ENCODE data around the gene RTN1.

Gene RTN1

GRCh38 chr14:59890676-59891075 is 20.1 kb upstream of the RTN1 start:
- Histone ChIP-seq H2BK5ac (ENCODE audit: low read length) (no peak overlapping the region), H2AK5ac (ENCODE audit: low read depth, low read length) (no peak overlapping the region), H3K79me1 (ENCODE audit: low read depth, low read length) (no peaks in the 10 kb centered on the region), H3K4me1 (ENCODE audit: control insufficient read depth in 2 of 2, insufficient read depth in 1 of 2, low read depth in 1 of 2, low read length in 2 of 2) (no peaks in the 10 kb centered on the region), H2BK15ac (ENCODE audit: low read length) (no peak overlapping the region), H3K36me3 (replicated peaks in 1 of 2; ENCODE audit: control insufficient read depth in 2 of 2, insufficient read depth in 2 of 2, low read length in 2 of 2) (no peaks in the 10 kb centered on the region), H2BK12ac (ENCODE audit: low read length) (no peak overlapping the region), H2AFZ (ENCODE audit: low read length) (no peak overlapping the region), H3K27me3 (ENCODE audit: control insufficient read depth in 3 of 3, insufficient read depth in 3 of 3, low read depth in 1 of 3, low read length in 3 of 3) (peaks cover 0 to 4% (median 0%) of the 10 kb centered on the region in 3 experiments), H3K4ac (ENCODE audit: low read length) (no peak overlapping the region), H3K9me3 (replicated peaks in 1 of 2; ENCODE audit: control insufficient read depth in 2 of 2, insufficient read depth in 1 of 2, low read depth in 1 of 2, low read length in 2 of 2) (no peaks in the 10 kb centered on the region), H3K23ac (ENCODE audit: low read depth, low read length, poor library complexity) (no peak overlapping the region), H3K9ac (ENCODE audit: low read depth, low read length, poor library complexity) (no peak overlapping the region), H3K18ac (ENCODE audit: low read length) (no peak overlapping the region), H3K27ac (replicated peaks; ENCODE audit: low read length) (no peak overlapping the region), H4K91ac (ENCODE audit: low read depth, low read length, poor library complexity) (no peak overlapping the region), H4K8ac (ENCODE audit: low read depth, low read length) (no peak overlapping the region), H3K4me3 (ENCODE audit: low read length in 2 of 2) (no peak overlapping the region), H3K4me2 (ENCODE audit: insufficient read depth, low read length, poor library complexity, severe bottlenecking) (no peak overlapping the region), H2BK120ac (ENCODE audit: low read depth, low read length) (no peak overlapping the region), H3K14ac (ENCODE audit: low read length) (no peak overlapping the region)
- no peak for DNase-seq (ENCODE audit: low spot score)
- no CpG with 5 or more reads among the region's 2 CpGs for WGBS, 2 donors (ENCODE audit: extremely low coverage in 2 of 2, insufficient read length in 2 of 2, insufficient replicate concordance in 1 of 2)

DNA sequence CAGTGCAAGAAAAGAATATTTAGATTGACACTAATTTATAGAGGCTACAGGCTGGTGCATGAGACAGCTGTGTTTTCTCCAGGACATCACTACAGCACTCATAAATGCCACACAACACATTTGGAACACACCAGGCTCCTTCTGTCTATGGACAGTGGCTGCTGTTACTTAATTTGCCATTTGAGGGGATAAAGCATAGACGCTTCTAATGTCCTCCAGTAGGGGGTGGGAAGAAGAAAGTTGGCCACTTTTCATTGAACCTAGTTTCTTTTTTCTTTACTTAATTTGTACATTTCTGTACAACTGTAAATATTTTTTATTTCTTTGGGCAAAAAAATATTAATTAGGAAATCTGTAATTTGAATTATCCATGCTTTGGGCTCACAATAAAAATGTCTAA is 12.4 kb upstream of the RTN1 start:
- Histone ChIP-seq H3K27ac (replicated peaks; ENCODE audit: low read length) (no peak overlapping the region), H2AFZ (ENCODE audit: low read length) (no peak overlapping the region), H4K91ac (ENCODE audit: low read depth, low read length, poor library complexity) (no peak overlapping the region), H2BK5ac (ENCODE audit: low read length) (no peak overlapping the region), H2BK15ac (ENCODE audit: low read length) (no peak overlapping the region), H3K27me3 (ENCODE audit: control insufficient read depth in 3 of 3, insufficient read depth in 3 of 3, low read depth in 1 of 3, low read length in 3 of 3) (no peaks in the 10 kb centered on the region), H2BK12ac (ENCODE audit: low read length) (no peak overlapping the region), H3K18ac (ENCODE audit: low read length) (no peak overlapping the region), H3K4me2 (ENCODE audit: insufficient read depth, low read length, poor library complexity, severe bottlenecking) (no peak overlapping the region), H3K9me3 (replicated peaks in 1 of 2; ENCODE audit: control insufficient read depth in 2 of 2, insufficient read depth in 1 of 2, low read depth in 1 of 2, low read length in 2 of 2) (no peaks in the 10 kb centered on the region), H3K36me3 (replicated peaks in 1 of 2; ENCODE audit: control insufficient read depth in 2 of 2, insufficient read depth in 2 of 2, low read length in 2 of 2) (no peaks in the 10 kb centered on the region), H3K4me3 (ENCODE audit: low read length in 2 of 2) (no peak overlapping the region), H3K4me1 (ENCODE audit: control insufficient read depth in 2 of 2, insufficient read depth in 1 of 2, low read depth in 1 of 2, low read length in 2 of 2) (no peaks in the 10 kb centered on the region), H2BK120ac (ENCODE audit: low read depth, low read length) (no peak overlapping the region), H3K79me1 (ENCODE audit: low read depth, low read length) (no peaks in the 10 kb centered on the region), H3K23ac (ENCODE audit: low read depth, low read length, poor library complexity) (no peak overlapping the region), H4K8ac (ENCODE audit: low read depth, low read length) (no peak overlapping the region), H2AK5ac (ENCODE audit: low read depth, low read length) (no peak overlapping the region), H3K9ac (ENCODE audit: low read depth, low read length, poor library complexity) (no peak overlapping the region), H3K4ac (ENCODE audit: low read length) (no peak overlapping the region), H3K14ac (ENCODE audit: low read length) (no peak overlapping the region)
- no CpG with 5 or more reads among the region's 1 CpG for WGBS, 2 donors (ENCODE audit: extremely low coverage in 2 of 2, insufficient read length in 2 of 2, insufficient replicate concordance in 1 of 2)
- no peak for DNase-seq (ENCODE audit: low spot score)

GRCh38 chr14:59871166-59871495 is 555 bp upstream of the RTN1 start:
- no peaks in the 10 kb centered on the region for H3K79me1 ChIP-seq (ENCODE audit: low read depth, low read length)
- H3K4me2 ChIP-seq (ENCODE audit: insufficient read depth, low read length, poor library complexity, severe bottlenecking) = peak overlapping the region; percentile 89
- H3K4me3 ChIP-seq (ENCODE audit: low read length in 2 of 2) = peak overlapping the region; percentile 50 to 88
- H2AFZ ChIP-seq (ENCODE audit: low read length) = peak overlapping the region; percentile 96
- H3K27me3 ChIP-seq (ENCODE audit: control insufficient read depth in 3 of 3, insufficient read depth in 3 of 3, low read depth in 1 of 3, low read length in 3 of 3) = peaks cover 0 to 68% (median 9%) of the 10 kb centered on the region in 3 experiments
- WGBS, 2 donors (ENCODE audit: extremely low coverage in 2 of 2, insufficient read length in 2 of 2, insufficient replicate concordance in 1 of 2) = no CpG with 5 or more reads among the region's 4 CpGs
- no peaks in the 10 kb centered on the region for H3K9me3 ChIP-seq (replicated peaks in 1 of 2; ENCODE audit: control insufficient read depth in 2 of 2, insufficient read depth in 1 of 2, low read depth in 1 of 2, low read length in 2 of 2)
- no peak overlapping the region for H3K18ac ChIP-seq (ENCODE audit: low read length)
- H3K23ac ChIP-seq (ENCODE audit: low read depth, low read length, poor library complexity) = no peak overlapping the region
- H2BK15ac ChIP-seq (ENCODE audit: low read length) = no peak overlapping the region
- H3K36me3 ChIP-seq (replicated peaks in 1 of 2; ENCODE audit: control insufficient read depth in 2 of 2, insufficient read depth in 2 of 2, low read length in 2 of 2) = no peaks in the 10 kb centered on the region
- H3K9ac ChIP-seq (ENCODE audit: low read depth, low read length, poor library complexity) = no peak overlapping the region
- H3K14ac ChIP-seq (ENCODE audit: low read length) = no peak overlapping the region
- H2AK5ac ChIP-seq (ENCODE audit: low read depth, low read length) = no peak overlapping the region
- no peak overlapping the region for H2BK5ac ChIP-seq (ENCODE audit: low read length)
- H2BK12ac ChIP-seq (ENCODE audit: low read length) = no peak overlapping the region
- H2BK120ac ChIP-seq (ENCODE audit: low read depth, low read length) = no peak overlapping the region
- no peak overlapping the region for H4K8ac ChIP-seq (ENCODE audit: low read depth, low read length)
- peaks cover 3 to 4% of the 10 kb centered on the region in 2 donors for H3K4me1 ChIP-seq (ENCODE audit: control insufficient read depth in 2 of 2, insufficient read depth in 1 of 2, low read depth in 1 of 2, low read length in 2 of 2)
- no peak overlapping the region for H3K27ac ChIP-seq (replicated peaks; ENCODE audit: low read length)
- no peak for DNase-seq (ENCODE audit: low spot score)
- H4K91ac ChIP-seq (ENCODE audit: low read depth, low read length, poor library complexity) = no peak overlapping the region
- no peak overlapping the region for H3K4ac ChIP-seq (ENCODE audit: low read length)

- peaks cover 0 to 76% (median 9%) of the 10 kb centered on the region in 3 experiments for H3K27me3 ChIP-seq (ENCODE audit: control insufficient read depth in 3 of 3, insufficient read depth in 3 of 3, low read depth in 1 of 3, low read length in 3 of 3)
- no peak overlapping the region for H3K27ac ChIP-seq (replicated peaks; ENCODE audit: low read length)
These were observed 958 bp downstream of the RTN1 start for GRCh38 chr14:59869381-59870255.

More at GRCh38 chr14:59869381-59870255, 958 bp downstream of the RTN1 start:
- no peak overlapping the region for H4K8ac ChIP-seq (ENCODE audit: low read depth, low read length)
- WGBS, 2 donors (ENCODE audit: extremely low coverage in 2 of 2, insufficient read length in 2 of 2, insufficient replicate concordance in 1 of 2) = no CpG with 5 or more reads among the region's 44 CpGs
- H3K14ac ChIP-seq (ENCODE audit: low read length) = no peak overlapping the region
- DNase-seq (ENCODE audit: low spot score) = no peak
- no peak overlapping the region for H3K18ac ChIP-seq (ENCODE audit: low read length)
- no peak overlapping the region for H2BK120ac ChIP-seq (ENCODE audit: low read depth, low read length)
- peak overlapping the region; percentile 89 for H3K4me2 ChIP-seq (ENCODE audit: insufficient read depth, low read length, poor library complexity, severe bottlenecking)
- no peak overlapping the region for H3K4ac ChIP-seq (ENCODE audit: low read length)
- peak overlapping the region; percentile 96 for H2AFZ ChIP-seq (ENCODE audit: low read length)
- no peak overlapping the region for H2BK15ac ChIP-seq (ENCODE audit: low read length)
- no peak overlapping the region for H3K23ac ChIP-seq (ENCODE audit: low read depth, low read length, poor library complexity)
- H3K9ac ChIP-seq (ENCODE audit: low read depth, low read length, poor library complexity) = no peak overlapping the region
- H3K4me3 ChIP-seq (ENCODE audit: low read length in 2 of 2) = peak overlapping the region; percentile 50 to 88
- no peaks in the 10 kb centered on the region for H3K36me3 ChIP-seq (replicated peaks in 1 of 2; ENCODE audit: control insufficient read depth in 2 of 2, insufficient read depth in 2 of 2, low read length in 2 of 2)
- H2AK5ac ChIP-seq (ENCODE audit: low read depth, low read length) = no peak overlapping the region
- H2BK5ac ChIP-seq (ENCODE audit: low read length) = no peak overlapping the region
- H3K4me1 ChIP-seq (ENCODE audit: control insufficient read depth in 2 of 2, insufficient read depth in 1 of 2, low read depth in 1 of 2, low read length in 2 of 2) = peaks cover 3 to 4% of the 10 kb centered on the region in 2 donors
- H4K91ac ChIP-seq (ENCODE audit: low read depth, low read length, poor library complexity) = no peak overlapping the region
- H2BK12ac ChIP-seq (ENCODE audit: low read length) = no peak overlapping the region
- H3K79me1 ChIP-seq (ENCODE audit: low read depth, low read length) = no peaks in the 10 kb centered on the region
- no peaks in the 10 kb centered on the region for H3K9me3 ChIP-seq (replicated peaks in 1 of 2; ENCODE audit: control insufficient read depth in 2 of 2, insufficient read depth in 1 of 2, low read depth in 1 of 2, low read length in 2 of 2)
